DMS53 (cell line): ENCODE data around the gene GSE1.
A peak's percentile ranks its signal among the peaks of the same experiment; 100 is the strongest.
"Not testable (repeated sequence)": the region's sequence is repeated elsewhere in the genome, so short reads cannot be mapped to it uniquely, and the experiment has no call there.

ENCODE experiments used
- DNase-seq: peaks from one replicate; lab custom pipeline; 2025; lab: John Stamatoyannopoulos, UW

The GSE1 gene

DNA sequence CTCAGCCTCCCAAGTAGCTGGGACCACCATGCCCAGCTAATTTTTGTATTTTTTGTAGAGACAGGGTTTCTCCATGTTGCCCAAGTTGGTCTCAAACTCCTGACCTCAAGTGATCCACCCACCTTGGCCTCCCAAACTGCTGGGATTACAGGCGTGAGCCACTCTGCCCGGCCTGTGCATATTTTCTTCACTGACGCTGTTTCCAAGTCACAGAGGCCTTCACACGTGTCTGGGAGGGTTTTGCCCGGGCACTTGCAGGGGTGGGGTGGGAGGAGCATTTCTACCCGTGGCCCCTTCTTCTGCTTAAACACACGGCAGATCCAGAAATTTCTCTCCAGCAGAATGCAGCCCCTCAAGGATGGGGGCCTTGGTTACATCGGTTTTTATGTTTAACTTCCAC is 20.8 kb upstream of the GSE1 start:
- DNase-seq: not testable (repeated sequence)

- no peak for DNase-seq
These were observed 20.2 kb upstream of the GSE1 start for GRCh38 chr16:85592700-85593493.

- no peak for DNase-seq
These were observed 19.5 kb upstream of the GSE1 start for GRCh38 chr16:85593494-85594221.

- no peak for DNase-seq
These were observed 18.7 kb upstream of the GSE1 start for GRCh38 chr16:85594273-85594977.

DNA sequence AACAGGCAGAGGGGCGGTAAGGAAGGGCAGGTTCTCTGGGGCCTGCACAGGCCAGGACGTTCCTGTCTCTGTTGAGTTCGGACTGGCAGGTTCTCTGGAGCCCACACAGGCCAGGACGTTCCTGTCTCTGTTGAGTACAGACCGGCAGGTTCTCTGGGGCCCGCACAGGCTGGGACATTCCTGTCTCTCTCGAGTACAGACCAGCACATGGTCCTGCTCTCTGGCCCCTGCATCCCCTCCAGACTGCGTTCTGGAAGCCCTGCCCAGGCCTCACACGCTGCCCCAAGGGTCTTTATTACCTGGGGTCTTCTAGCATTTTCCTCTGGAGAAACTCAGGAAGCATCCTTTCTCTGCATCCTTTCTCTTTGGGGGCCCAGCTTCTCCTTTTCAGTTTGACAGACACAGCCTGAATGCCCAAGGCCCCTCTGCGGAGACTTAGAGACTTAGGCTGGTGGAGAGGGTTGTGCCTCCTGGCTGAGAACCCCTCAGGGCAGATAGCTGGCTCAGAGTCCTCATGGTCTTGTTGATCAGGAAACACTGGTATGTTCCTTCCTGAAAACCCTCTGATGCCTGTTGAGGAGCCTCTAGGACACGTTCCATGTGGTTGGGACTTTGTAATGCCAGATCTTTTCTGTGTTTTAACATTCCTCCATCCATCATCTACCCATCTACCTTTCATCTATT is 18.0 kb upstream of the GSE1 start:
- DNase-seq: no peak

GRCh38 chr16:85595812-85596502 is 17.2 kb upstream of the GSE1 start:
- no peak for DNase-seq

DNA sequence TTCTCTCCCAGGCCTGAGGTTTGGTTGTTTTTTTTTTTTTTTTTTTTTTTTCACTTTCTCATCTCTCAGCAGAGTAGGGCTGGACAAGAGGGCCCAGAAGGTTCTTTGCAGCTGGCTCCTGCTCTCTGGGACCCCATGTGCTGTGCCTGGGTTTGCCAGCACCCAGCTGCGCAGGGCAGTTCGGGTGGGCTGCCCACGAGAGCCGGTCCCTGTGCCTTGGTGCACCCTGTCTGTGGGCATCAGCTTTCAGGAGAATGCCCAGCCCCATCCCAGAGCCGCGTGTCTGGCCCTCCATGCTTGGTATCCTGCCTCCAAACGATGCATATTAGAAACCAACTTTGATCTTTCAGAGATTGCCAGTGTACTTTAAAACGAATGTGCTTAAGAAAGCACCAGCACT is 15.0 kb upstream of the GSE1 start:
- no peak for DNase-seq

DNA sequence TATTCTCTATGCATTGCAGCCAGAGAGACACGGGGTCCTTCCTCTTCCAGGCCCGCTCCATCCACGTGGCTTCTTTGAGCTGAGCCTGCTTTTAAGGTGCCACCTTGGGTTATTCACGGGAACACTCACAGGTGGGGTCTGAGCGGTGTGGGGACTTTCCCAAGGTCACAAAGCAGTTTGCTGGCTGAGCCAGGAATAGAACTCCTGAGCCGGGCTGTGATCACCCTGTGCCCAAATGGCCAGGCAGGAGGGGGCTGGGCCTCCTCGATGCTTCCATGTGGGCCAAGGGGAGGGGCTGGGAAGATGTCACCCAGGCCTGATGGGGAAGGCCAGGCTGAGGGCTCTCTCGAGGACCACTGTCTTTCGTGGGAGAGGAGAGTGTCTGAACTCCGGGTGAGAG is 13.0 kb upstream of the GSE1 start:
- DNase-seq: peak; percentile 25

- DNase-seq: no peak
These were observed 12.4 kb upstream of the GSE1 start for GRCh38 chr16:85600530-85601271.

DNA sequence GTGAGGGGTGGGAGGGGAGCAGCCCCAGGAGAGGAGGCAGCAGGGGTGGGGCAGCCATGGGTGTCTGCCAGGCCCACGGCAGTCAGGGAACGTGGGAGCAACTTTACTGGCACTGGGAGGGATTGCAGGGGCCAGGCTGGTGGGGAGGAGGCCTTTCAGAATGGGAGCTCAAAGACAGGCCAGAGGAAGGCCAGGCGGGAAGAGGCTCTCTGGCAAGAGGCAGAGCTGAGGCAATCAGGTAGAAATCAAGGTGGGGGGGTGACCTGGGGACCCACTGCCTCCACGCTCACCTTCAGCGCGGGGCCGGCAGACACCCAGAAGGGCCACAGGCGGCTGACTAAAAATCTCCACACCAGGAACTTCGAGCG is 11.9 kb upstream of the GSE1 start:
- peak; percentile 35 for DNase-seq

DNA sequence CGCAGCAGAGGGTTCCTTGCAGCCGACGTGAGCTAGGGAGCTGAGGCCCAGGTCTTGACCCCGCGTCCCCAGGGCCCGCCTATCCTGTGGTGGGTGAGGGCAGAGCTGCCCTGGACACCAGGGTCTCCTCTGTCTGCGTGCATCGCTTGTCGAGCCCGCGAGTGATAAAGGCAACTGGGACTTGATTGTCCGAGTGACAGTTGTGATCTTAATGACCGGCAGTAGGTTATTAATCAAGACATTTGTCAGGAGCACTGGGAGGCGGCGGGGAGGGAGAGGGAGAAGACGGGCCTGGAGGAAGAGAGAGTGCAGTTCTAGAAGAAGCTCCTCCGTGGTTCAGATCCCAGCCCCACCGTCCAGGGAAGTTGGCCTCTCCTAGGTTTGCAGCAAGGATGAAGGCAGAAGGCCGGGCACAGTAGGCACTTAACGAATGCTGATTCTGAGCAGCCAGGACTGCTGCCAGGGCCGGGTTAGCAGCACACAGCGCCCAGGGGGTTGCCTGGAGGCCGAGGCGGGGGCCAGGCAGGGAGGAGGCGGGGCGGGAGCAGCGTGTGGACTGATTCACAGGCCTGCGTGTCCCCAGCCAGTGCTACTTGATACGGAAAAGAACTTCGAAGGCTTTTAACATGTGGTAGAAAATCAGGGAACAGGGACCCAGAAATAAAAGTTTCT is 11.3 kb upstream of the GSE1 start:
- peak; percentile 75 for DNase-seq

- DNase-seq: peak; percentile 94
These were observed 10.5 kb upstream of the GSE1 start for GRCh38 chr16:85602402-85603202.

GRCh38 chr16:85603203-85603755 is 9.8 kb upstream of the GSE1 start:
- DNase-seq: peak; percentile 67

GRCh38 chr16:85604145-85604705 is 8.9 kb upstream of the GSE1 start:
- DNase-seq: no peak

GRCh38 chr16:85605051-85605911 is 7.8 kb upstream of the GSE1 start:
- no peak for DNase-seq

DNA sequence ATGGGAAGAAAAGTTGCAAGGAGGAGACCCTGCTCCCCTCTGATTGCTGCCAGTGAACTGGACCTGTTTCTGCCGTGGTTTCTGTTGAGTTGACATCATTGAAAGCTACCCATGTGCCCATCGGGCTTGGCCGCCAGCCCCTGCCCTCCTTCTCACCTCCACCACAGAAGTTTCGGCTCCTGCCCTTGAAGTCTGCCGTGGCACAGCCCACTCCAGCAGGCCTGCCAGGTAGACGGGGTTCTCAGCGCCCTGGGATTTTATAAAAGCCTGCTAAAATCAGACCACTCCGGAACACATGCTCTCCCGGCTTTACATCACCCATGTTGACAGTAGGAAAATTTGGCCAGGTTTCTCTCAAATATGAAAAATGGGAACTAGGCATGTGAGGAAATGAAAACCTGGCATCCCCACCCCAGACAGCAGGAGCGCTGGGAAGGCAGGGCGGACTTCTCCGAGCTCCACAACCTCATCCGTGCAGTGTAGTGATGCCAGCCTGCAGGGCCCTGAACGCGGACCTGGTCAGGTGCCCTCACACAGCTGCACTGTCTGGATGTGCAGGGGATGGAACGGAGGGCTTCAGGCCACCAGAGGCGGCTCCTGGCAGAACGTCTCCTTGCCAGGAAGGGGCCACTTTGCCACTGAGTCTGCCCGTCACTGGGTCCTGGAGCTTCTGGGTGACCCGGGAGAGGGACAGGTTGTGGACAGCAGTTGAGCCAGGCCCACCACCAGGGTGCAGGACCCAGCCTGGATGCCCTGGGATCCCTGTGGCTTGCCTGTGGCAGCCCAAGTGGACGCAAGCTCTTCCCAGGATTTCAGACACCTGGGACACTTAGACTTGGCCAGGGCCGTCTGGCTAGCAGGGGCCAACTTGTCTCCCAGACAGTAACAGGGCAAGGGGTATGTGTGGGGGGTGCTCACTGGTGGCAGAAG is 6.9 kb upstream of the GSE1 start:
- DNase-seq: peak; percentile 32

- peak; percentile 46 for DNase-seq
These were observed 6.2 kb upstream of the GSE1 start for GRCh38 chr16:85606904-85607303.
